Measurements from ENCODE around the gene CCL26. TPM values are rescaled to one million over a fixed set of nuclear protein-coding genes. Genes with fewer than 3 reads are reported as not detected.

The CCL26 gene
- total and polyA plus RNA-seq, 12 donors: 0.55 to 2.0 (median 0.98) TPM; not detected in 5

- TF ChIP-seq CTCF (IDR thresholded peaks at IDR 0.05): no peak
- H3K9me3 ChIP-seq: no peaks in the 10 kb centered on the region
- no peak overlapping the region for H3K4me3 ChIP-seq
- DNase-seq (no peak), ATAC-seq (no peak)
- WGBS, 2 donors: 70 to 90% methylated on average over 2 of the region's 2 CpGs
- no peaks in the 10 kb centered on the region for H3K36me3 ChIP-seq
- H3K27ac ChIP-seq: no peak overlapping the region
- H3K27me3 ChIP-seq: no peaks in the 10 kb centered on the region
- intact Hi-C loops (cut with DNase I): loop anchor here in 4 of 10 donors (10.0 kb wide), 3 partner anchors 104 to 224 kb away; no protein-coding TSS in a partner anchor
- peaks cover 0 to 7% (median 0%) of the 10 kb centered on the region in 9 donors for H3K4me1 ChIP-seq
These were observed 13.5 kb downstream of the CCL26 start for GRCh38 chr7:75758491-75758890.

- Histone ChIP-seq H3K4me1 (peaks cover 0 to 7% (median 0%) of the 10 kb centered on the region in 9 donors), H3K4me3 (no peak overlapping the region), H3K27me3 (no peaks in the 10 kb centered on the region), H3K27ac (no peak overlapping the region), H3K36me3 (no peaks in the 10 kb centered on the region), H3K9me3 (no peaks in the 10 kb centered on the region)
- intact Hi-C loops (cut with DNase I): loop anchor here in 4 of 10 donors (10.0 kb wide), 3 partner anchors 103 to 223 kb away; no protein-coding TSS in a partner anchor
- DNase-seq: no peak
- TF ChIP-seq CTCF (IDR thresholded peaks at IDR 0.05): no peak
- no peak for ATAC-seq
- 95 to 96% methylated on average over 7 of the region's 7 CpGs for WGBS, 2 donors
These were observed 14.2 kb downstream of the CCL26 start for GRCh38 chr7:75757860-75758259.

GRCh38 chr7:75756991-75757676 lies 14.9 kb downstream of the CCL26 start:
- peak in 1 of 2 donors; percentile 17 for DNase-seq
- peak in 1 of 8 donors; percentile 53 for ATAC-seq
- intact Hi-C loops (cut with DNase I): loop anchor here in 4 of 10 donors (10.0 kb wide), 3 partner anchors 102 to 222 kb away; no protein-coding TSS in a partner anchor
- Histone ChIP-seq H3K4me1 (peaks cover 0 to 1% (median 0%) of the 10 kb centered on the region in 9 donors), H3K27me3 (no peaks in the 10 kb centered on the region), H3K4me3 (no peak overlapping the region), H3K9me3 (no peaks in the 10 kb centered on the region), H3K27ac (no peak overlapping the region), H3K36me3 (no peaks in the 10 kb centered on the region)
- TF ChIP-seq CTCF (IDR thresholded peaks at IDR 0.05): peak in 8 of 9 donors; percentile 11 to 54 (median 46)
- 80 to 82% methylated on average over 6 of the region's 6 CpGs for WGBS, 2 donors

GRCh38 chr7:75756206-75756990 lies 15.6 kb downstream of the CCL26 start:
- Histone ChIP-seq H3K4me1 (no peaks in the 10 kb centered on the region), H3K4me3 (no peak overlapping the region), H3K36me3 (no peaks in the 10 kb centered on the region), H3K27me3 (no peaks in the 10 kb centered on the region), H3K27ac (no peak overlapping the region), H3K9me3 (no peaks in the 10 kb centered on the region)
- WGBS, 2 donors: 71 to 73% methylated on average over 10 of the region's 10 CpGs
- intact Hi-C loops (cut with DNase I): loop anchor here in 4 of 10 donors (10.0 kb wide), 3 partner anchors 102 to 222 kb away; no protein-coding TSS in a partner anchor
- DNase-seq (no peak), ATAC-seq (peak in 1 of 8 donors; percentile 42)
- no peak for TF ChIP-seq CTCF (IDR thresholded peaks at IDR 0.05)

Data from heart right ventricle (tissue), 16 donors.